T-helper 2 cell treated with Interferon-gamma antibody and Interleukin-4, amounts not matched to agents 5 μg/mL and 100 μg/mL, for 36 hours (primary cell): ENCODE data around the gene DTYMK.

ENCODE experiments used
- DNase-seq: peaks from one replicate; pipeline ENCODE4 v3.0.0; 2021; ENCODE audit warnings: low spot score
- H3K27ac Mint-ChIP-seq: one replicate; pipeline ENCODE4 v1.8.0; 2021; ENCODE audit warnings: mild to moderate bottlenecking, mixed read lengths
- H3K27me3 Mint-ChIP-seq: one replicate; pipeline ENCODE4 v1.8.0; 2021; ENCODE audit warnings: low read depth, mixed read lengths
- H3K36me3 Mint-ChIP-seq: one replicate; pipeline ENCODE4 v1.8.0; 2021; ENCODE audit warnings: low read depth, mixed read lengths
- H3K4me1 Mint-ChIP-seq: one replicate; pipeline ENCODE4 v1.8.0; 2021; ENCODE audit warnings: low read depth, mixed read lengths
- H3K4me3 Mint-ChIP-seq: one replicate; pipeline ENCODE4 v1.8.0; 2022; ENCODE audit warnings: mild to moderate bottlenecking, moderate library complexity, mixed read lengths
- H3K9me3 Mint-ChIP-seq: one replicate; pipeline ENCODE4 v1.8.0; 2021; ENCODE audit warnings: mixed read lengths

Gene DTYMK

GRCh38 chr2:241656190-241656741 lies 30.3 kb downstream of the DTYMK start:
- no peak for DNase-seq
- Mint-ChIP-seq H3K4me1 (no peaks in the 10 kb centered on the region), H3K27ac (no peak overlapping the region), H3K9me3 (no peaks in the 10 kb centered on the region), H3K27me3 (no peaks in the 10 kb centered on the region), H3K36me3 (peaks cover 46% of the 10 kb centered on the region), H3K4me3 (no peak overlapping the region)

- Mint-ChIP-seq H3K27me3 (no peaks in the 10 kb centered on the region), H3K27ac (no peak overlapping the region), H3K36me3 (peaks cover 49% of the 10 kb centered on the region), H3K4me3 (no peak overlapping the region), H3K4me1 (no peaks in the 10 kb centered on the region), H3K9me3 (no peaks in the 10 kb centered on the region)
- DNase-seq = no peak
Observed at GRCh38 chr2:241655516-241656189, 31.0 kb downstream of the DTYMK start.

GRCh38 chr2:241654551-241654950 lies 32.1 kb downstream of the DTYMK start:
- Mint-ChIP-seq H3K27me3 (no peaks in the 10 kb centered on the region), H3K9me3 (no peaks in the 10 kb centered on the region), H3K4me1 (no peaks in the 10 kb centered on the region), H3K27ac (no peak overlapping the region), H3K4me3 (no peak overlapping the region), H3K36me3 (peaks cover 44% of the 10 kb centered on the region)
- DNase-seq = no peak

DNA sequence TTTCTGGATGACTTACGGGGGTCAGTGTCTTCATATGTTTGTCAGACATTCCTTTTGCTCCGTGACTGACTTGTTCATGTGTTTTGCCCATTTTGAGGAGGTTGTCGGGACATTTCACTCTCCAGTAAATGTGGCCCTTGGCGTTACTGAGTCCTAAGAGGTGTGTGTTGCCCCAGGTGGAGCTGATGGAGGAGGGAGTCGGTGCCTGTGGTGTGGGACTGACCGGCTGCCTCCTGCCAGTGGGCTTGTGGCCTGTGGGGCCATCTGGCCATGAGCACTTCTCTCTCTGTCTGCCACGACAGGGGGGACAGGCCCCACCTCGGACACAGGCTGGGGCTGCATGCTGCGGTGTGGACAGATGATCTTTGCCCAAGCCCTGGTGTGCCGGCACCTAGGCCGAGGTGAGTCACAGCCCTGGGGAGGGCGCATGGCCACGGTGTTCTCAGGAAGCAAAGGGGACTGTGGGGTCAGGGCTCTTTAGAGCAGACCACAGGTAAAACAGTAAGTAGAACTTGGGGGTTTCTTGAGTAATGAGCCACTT lies 33.3 kb downstream of the DTYMK start:
- peaks cover 4% of the 10 kb centered on the region for H3K4me1 Mint-ChIP-seq

GRCh38 chr2:241652722-241653121 lies 33.9 kb downstream of the DTYMK start:
- Mint-ChIP-seq H3K27me3 (no peaks in the 10 kb centered on the region), H3K4me3 (no peak overlapping the region), H3K36me3 (peaks cover 37% of the 10 kb centered on the region), H3K27ac (no peak overlapping the region), H3K4me1 (peaks cover 4% of the 10 kb centered on the region), H3K9me3 (no peaks in the 10 kb centered on the region)
- DNase-seq = no peak

More for the DNA sequence above, 33.3 kb downstream of the DTYMK start:
- Mint-ChIP-seq H3K4me3 (no peak overlapping the region), H3K27ac (no peak overlapping the region), H3K27me3 (no peaks in the 10 kb centered on the region), H3K36me3 (peaks cover 39% of the 10 kb centered on the region), H3K9me3 (no peaks in the 10 kb centered on the region)
- no peak for DNase-seq

- no peak for DNase-seq
- Mint-ChIP-seq H3K4me1 (peaks cover 4% of the 10 kb centered on the region), H3K36me3 (peaks cover 35% of the 10 kb centered on the region), H3K9me3 (no peaks in the 10 kb centered on the region), H3K27me3 (no peaks in the 10 kb centered on the region), H3K27ac (no peak overlapping the region), H3K4me3 (no peak overlapping the region)
Observed at GRCh38 chr2:241652142-241652541, 34.5 kb downstream of the DTYMK start.

GRCh38 chr2:241649927-241650326 lies 36.7 kb downstream of the DTYMK start:
- H3K9me3 Mint-ChIP-seq = no peaks in the 10 kb centered on the region
- DNase-seq = no peak
- no peaks in the 10 kb centered on the region for H3K27me3 Mint-ChIP-seq
- H3K4me1 Mint-ChIP-seq = peaks cover 4% of the 10 kb centered on the region
- no peak overlapping the region for H3K27ac Mint-ChIP-seq
- H3K4me3 Mint-ChIP-seq = no peak overlapping the region
- H3K36me3 Mint-ChIP-seq = peaks cover 23% of the 10 kb centered on the region

DNA sequence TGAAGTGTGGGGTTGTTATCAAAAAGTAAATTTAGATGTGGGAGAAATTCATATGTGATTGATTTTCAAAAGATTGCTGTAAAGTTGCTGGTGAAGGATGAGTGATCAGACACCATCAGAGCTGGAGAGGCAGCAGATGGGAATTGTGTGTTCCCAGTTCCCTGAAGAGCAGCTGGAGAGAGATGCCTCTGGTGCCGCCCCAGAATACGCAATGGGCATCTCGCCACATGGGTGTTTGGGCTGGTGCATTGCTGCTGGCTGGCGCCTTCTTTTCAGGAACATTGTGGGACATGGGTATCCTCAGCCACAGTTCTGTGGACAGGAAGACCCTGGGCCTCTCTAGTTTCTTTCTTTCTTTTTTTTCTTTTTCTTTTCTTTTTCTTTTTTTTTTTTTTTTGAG lies 37.2 kb downstream of the DTYMK start:
- no peak overlapping the region for H3K4me3 Mint-ChIP-seq
- DNase-seq = no peak
- H3K36me3 Mint-ChIP-seq = peaks cover 21% of the 10 kb centered on the region
- H3K27me3 Mint-ChIP-seq = no peaks in the 10 kb centered on the region
- H3K4me1 Mint-ChIP-seq = peaks cover 4% of the 10 kb centered on the region
- H3K27ac Mint-ChIP-seq = no peak overlapping the region
- H3K9me3 Mint-ChIP-seq = no peaks in the 10 kb centered on the region

DNA sequence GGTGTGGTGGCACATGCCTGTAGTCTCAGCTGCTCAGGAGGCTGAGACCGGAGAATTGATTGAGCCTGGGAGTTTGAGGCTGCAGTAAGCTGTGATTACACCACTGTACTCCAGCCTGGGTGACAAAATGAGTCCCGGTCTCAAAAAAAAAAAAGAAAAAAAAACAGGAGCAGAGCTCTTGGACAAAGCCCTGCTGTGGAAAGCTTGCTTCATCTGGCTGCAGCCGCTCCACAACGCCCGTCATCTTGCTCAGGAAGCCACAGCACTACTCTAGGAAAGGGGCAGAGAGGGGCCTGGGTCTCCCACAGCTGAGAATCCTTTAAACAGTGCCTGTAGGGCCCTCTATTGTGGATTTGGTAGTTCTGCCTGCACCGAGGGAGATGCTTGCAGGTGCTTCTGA lies 38.2 kb downstream of the DTYMK start:
- no peak overlapping the region for H3K4me3 Mint-ChIP-seq

DNA sequence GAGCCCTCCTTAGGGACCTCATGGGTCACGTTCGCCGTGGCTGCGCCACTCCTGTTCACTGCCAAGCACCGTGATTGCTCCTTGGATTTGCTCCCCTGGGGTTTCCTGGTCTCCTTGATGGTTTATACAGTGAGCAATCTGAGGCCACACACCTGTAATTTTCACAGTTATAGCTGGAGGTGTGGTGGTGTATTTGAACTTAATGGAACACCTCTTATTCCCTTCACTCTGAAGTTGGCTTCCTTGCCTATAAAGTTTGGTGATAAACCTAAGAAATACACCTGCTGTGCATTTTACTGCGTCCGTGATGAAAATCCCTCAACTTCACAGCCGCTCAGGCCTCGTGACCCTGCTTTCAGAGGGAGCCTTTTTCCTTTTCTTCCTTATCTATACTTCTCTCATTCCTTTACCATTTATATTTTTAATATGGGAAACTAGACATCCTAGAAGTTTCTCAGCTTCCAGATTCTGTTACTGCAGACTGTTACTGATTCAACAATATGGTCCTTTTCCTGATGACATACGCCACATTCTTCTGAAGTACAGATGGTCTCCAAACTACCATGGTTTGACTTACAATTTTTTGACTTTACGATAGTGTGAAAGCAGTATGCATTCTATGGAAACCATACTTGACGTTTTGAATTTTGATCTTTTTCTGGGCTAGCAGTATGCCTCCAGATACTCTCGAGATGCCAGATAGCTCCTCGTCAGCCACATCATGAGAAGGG lies 40.5 kb downstream of the DTYMK start:
- H3K4me3 Mint-ChIP-seq = no peak overlapping the region
- no peak overlapping the region for H3K27ac Mint-ChIP-seq
- peaks cover 9% of the 10 kb centered on the region for H3K4me1 Mint-ChIP-seq
- H3K27me3 Mint-ChIP-seq = no peaks in the 10 kb centered on the region
- no peaks in the 10 kb centered on the region for H3K9me3 Mint-ChIP-seq
- DNase-seq = no peak
- peaks cover 8% of the 10 kb centered on the region for H3K36me3 Mint-ChIP-seq

More for the DNA sequence above, 38.2 kb downstream of the DTYMK start:
- H3K27ac Mint-ChIP-seq = no peak overlapping the region
- H3K4me1 Mint-ChIP-seq = peaks cover 4% of the 10 kb centered on the region
- peaks cover 21% of the 10 kb centered on the region for H3K36me3 Mint-ChIP-seq
- H3K27me3 Mint-ChIP-seq = no peaks in the 10 kb centered on the region
- no peaks in the 10 kb centered on the region for H3K9me3 Mint-ChIP-seq
- no peak for DNase-seq

DNA sequence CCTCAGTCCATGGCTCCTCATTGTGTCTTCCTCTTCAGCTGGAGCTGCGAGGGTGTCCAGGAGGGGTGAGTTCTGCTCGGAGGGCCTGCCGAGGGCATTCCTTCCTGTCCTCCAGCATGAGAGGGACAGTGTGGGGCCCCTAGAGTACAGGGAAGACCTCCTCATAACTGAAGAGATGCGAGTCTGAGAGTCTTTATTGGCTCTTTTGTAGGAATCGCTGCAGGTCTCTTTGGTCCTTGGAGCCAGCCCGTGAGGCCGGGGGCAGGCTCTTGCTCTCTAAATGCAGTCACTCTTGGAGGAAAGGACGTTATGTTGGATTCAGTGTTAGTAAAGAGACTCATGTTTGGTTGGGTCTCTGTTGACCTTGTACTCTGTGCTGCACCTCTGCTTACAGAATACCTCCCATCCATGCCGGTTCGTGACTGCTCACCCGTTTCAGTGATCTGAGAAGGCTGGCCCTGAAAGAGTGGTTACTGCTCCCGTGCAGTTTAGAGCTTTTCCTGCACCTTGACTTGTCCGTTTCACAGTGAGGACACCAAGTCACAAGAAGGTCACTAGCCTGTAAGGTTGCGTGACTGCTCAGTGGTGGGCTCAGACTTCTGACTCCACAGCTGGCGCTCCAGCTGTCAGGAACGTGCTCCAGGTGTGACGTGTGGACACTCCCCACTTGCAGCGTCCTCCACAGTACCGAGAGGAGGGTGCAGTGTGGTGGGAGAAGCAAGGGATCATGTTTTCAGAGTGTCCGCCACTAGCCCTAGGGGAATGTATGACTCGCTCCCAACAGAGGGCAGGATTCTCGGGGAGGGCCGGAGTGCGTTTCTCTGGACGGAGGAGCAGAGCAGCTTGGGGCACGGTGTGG lies 41.3 kb downstream of the DTYMK start:
- Mint-ChIP-seq H3K9me3 (no peaks in the 10 kb centered on the region), H3K36me3 (peaks cover 11% of the 10 kb centered on the region), H3K27me3 (no peaks in the 10 kb centered on the region), H3K4me3 (no peak overlapping the region), H3K4me1 (peaks cover 16% of the 10 kb centered on the region), H3K27ac (no peak overlapping the region)
- no peak for DNase-seq

- H3K27ac Mint-ChIP-seq = no peak overlapping the region
Observed at GRCh38 chr2:241641631-241642030, 45.0 kb downstream of the DTYMK start.

GRCh38 chr2:241640165-241640795 lies 46.3 kb downstream of the DTYMK start:
- H3K36me3 Mint-ChIP-seq = peaks cover 29% of the 10 kb centered on the region
- H3K27ac Mint-ChIP-seq = no peak overlapping the region
- DNase-seq = no peak
- peaks cover 6% of the 10 kb centered on the region for H3K9me3 Mint-ChIP-seq
- no peak overlapping the region for H3K4me3 Mint-ChIP-seq
- no peaks in the 10 kb centered on the region for H3K27me3 Mint-ChIP-seq
- peaks cover 32% of the 10 kb centered on the region for H3K4me1 Mint-ChIP-seq

More at GRCh38 chr2:241641631-241642030, 45.0 kb downstream of the DTYMK start:
- H3K4me1 Mint-ChIP-seq = peaks cover 27% of the 10 kb centered on the region
- peaks cover 6% of the 10 kb centered on the region for H3K9me3 Mint-ChIP-seq
- DNase-seq = no peak
- no peaks in the 10 kb centered on the region for H3K27me3 Mint-ChIP-seq
- peaks cover 29% of the 10 kb centered on the region for H3K36me3 Mint-ChIP-seq
- H3K4me3 Mint-ChIP-seq = no peak overlapping the region
